Measurements from ENCODE around the gene SUMF1.

Gene SUMF1

DNA sequence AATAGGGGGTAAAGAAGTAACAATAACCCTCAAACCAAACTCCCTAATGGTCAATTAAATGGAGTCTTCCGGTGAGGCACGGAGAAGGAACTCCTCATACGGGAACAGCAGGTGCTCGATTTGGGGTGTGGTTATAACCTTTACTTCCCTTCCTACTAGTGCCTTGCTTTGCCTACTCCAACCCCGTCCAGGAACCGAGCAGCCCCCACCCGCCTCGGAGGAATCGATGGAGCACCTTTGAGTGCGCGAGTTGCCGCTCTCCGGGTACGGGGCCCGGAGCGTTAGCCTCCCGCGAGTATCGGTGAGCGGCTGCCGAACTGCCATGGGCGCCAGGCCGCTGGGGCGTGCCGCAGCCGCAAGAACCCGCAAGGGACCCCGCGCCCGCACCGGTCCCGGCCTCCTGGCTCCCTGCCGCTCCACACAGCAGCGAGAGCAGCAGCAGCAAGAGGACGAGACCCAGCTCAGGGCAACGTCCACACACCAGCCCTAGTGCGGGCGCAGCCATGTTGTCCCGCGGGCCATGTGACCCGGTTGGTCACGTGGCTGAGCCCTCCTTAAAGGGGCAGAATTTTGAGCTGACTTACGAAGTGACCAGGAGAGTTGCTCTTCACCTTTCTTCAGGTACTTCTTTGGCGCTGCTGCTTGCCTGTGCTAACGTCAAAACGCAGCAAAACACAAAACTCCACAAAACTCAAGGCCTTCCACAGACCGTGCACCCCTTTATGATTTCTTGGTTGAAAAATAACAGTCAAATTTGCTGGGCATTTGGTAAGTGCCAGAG, at the start of gene SUMF1:
Gene SUMF1 (minus strand): TSS at position 529 of the 781 bp plus-strand sequence. CDS start 24 bp downstream, at position 505.
- DNase-seq = peak; percentile 94

DNA sequence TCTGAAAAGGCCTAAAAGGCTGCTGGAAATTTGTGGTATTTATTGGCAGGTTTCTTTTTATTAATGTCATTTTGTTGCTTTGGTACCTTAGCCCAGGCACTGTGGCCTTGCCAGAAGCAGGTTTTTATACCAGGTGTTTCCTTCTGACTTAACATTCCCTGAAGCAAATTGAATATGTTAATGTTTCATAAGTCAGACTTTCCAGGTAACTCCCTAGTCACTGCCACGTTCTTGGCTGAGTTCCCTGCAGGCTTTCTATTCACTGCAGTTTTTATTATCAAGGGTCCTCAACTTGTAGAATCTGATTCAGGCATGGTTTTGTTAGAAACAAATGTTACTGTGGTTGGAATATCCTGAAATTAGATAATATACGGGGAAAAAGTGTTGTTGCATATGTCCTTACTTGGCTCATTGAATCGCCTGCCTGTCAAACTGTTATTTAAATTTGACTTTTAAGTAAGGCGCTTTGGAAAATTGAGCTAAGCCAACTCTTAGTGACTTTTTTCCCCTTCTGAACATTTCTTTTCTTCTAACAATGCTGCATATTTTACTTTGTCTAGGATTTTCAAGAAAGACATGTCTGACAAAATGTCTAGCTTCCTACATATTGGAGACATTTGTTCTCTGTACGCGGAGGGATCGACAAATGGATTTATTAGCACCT, 49.0 kb upstream of the SUMF1 start:
- DNase-seq = peak; percentile 67

DNA sequence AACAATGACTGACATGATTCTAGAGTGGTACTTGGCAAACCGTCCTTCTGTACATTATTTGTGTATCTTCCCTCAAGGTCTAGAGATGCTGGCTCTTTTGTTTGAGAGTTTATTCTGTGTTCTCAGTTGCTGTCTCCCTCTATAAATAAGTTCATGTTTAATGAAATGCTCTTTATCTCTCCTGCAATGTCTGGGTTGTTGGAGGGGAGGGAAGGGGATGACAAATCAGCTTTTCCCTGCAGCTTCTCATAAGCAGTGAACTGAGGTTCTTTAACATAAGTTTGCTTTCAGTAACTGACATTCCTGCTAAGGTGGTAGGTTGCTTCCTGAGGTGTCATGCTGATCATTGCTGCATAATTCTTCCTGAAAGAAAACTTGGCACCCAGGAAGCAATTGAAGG, 47.8 kb upstream of the SUMF1 start:
- peak; percentile 78 for DNase-seq

DNA sequence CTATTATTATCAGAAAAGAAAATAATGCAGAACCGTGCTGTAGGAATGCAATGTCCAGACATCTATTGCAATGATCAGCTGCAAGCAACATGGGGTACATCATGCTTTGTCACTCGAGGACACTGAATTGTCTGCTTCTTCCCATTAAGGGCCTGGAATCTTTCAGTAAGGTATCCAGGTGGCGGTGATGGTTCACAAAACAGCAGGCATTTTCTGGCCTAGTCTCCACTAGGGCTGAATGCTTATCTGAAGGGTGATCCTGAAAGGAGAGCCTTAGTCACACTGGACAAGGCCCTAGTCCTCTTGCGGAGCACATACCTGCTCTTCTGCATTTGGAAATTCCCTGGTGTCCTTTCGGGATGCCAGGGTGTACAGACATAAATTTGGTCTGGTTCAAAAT, 47.3 kb upstream of the SUMF1 start:
- no peak for DNase-seq

DNA sequence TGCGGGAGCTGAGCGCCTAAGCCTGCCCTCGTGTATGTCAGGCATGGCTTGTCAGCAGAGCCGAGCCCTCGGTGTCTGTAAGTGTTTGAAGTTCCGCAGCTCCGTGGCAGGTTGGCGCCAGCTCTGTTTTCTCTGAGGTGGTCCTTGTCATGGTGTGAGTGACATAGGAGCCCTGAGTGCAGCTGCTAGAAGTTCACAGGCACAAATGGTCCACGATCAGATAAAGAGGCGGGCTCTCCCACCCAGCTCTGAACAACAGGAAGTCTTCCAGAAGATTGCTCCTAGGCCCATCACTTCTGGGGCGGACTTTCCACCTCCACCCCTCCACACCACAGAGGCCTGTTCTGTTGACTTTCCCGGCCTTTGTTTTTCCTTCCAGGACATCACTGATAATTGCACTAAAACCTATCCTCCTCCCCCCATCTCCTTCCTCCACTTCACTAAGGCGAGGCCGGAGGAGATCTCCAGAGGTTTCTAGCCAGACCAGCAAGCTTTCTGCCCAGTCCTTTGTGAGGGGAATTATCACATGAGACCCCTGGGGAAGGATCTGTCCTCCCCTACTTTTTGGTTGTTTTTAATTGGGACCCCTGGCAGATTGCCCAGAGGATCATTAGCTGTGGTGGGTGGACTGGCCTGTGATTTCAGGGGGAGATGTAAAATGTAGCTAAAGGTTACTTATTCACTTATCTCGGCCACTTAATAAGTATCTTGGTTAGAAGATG, 46.0 kb upstream of the SUMF1 start:
- no peak for DNase-seq

DNA sequence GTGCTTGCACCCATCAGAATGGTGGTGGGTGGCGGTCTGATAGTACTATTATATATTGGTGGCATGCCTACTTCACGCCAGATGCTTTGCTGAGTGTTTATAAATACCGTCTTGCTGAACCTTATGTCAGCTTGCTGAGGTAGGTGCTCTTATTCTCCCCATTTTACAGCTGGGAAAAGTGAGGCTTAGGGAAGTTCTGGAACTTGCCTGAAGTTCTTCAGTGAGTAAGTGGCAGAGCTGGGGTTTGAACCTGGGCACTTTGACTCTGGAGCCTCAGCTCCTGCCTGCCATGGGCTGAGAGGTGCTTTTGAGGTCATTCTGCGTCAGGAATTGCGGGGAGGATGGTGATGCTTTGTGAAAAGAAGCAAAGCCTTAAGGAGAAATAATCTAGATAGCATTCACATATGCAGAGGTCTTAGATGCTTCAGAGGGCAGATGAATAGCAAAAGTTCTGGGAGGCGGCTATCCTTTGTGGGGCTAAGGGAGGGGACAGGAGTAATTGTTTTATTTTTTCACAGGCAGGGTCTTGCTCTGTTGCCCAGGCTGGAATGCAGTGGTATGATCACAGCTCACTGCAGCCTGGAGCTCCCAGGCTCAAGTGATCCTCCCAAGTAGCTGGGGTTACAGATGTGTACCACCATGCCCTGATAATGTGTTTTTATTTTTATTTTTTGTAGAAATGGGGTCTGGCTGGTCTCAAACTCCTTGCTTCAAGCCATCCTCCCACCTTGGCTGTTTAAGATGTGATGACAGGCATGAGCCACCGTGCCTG, 44.6 kb upstream of the SUMF1 start:
- no peak for DNase-seq

DNA sequence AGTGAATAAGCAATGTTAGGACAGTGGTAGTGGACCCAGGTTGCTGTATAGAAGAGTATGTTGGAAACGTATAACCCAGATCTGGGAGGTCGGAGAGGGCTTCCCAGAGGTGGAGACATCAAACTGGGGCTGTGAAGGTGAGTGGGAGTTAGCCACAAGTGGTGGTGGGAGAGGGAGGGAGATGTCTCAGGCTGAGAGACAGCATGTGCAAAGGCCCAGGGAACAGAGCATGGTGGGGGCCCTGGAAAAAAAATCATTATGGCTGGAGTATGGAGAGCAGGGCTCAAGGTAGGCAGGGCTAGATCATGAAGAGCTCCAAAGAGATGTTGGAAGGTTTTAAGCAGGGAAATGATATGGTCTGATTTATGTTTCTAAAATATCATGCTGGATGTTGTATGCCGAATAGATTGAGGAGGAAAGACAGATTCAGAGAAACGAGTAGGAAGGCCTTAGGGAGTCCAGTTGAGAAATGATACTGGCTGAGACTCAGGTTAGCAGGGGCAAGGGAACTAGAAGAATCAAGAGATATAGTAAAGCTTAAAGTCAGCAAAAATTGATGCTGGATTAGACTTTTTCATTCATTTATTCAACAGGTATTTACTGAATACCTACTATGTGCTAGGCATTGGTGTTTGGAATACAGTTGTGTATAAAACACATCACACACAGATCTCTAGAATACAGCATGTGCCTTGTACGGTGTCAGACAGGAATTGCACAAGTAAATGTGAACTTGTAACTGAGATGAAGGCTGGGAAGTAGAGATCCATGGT, 43.1 kb upstream of the SUMF1 start:
- no peak for DNase-seq

DNA sequence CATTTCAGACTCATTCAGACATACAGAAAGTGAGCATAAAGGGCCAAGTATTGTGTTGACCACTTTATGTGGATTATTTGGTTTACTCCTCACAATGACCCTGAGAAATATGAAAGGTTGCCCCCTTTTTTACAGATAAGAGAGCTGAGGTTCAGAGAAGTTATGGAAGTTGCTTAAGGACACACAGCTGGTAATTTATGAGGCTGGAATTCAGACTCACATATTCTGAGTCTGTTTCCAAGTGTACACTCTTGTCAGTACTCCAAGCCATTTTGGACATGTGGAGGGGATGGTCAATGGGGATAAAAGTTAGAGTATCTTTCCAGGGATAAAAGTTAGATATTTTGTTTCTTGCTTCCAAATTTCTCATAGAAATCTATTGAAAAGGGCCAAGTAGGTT, 42.0 kb upstream of the SUMF1 start:
- no peak for DNase-seq

DNA sequence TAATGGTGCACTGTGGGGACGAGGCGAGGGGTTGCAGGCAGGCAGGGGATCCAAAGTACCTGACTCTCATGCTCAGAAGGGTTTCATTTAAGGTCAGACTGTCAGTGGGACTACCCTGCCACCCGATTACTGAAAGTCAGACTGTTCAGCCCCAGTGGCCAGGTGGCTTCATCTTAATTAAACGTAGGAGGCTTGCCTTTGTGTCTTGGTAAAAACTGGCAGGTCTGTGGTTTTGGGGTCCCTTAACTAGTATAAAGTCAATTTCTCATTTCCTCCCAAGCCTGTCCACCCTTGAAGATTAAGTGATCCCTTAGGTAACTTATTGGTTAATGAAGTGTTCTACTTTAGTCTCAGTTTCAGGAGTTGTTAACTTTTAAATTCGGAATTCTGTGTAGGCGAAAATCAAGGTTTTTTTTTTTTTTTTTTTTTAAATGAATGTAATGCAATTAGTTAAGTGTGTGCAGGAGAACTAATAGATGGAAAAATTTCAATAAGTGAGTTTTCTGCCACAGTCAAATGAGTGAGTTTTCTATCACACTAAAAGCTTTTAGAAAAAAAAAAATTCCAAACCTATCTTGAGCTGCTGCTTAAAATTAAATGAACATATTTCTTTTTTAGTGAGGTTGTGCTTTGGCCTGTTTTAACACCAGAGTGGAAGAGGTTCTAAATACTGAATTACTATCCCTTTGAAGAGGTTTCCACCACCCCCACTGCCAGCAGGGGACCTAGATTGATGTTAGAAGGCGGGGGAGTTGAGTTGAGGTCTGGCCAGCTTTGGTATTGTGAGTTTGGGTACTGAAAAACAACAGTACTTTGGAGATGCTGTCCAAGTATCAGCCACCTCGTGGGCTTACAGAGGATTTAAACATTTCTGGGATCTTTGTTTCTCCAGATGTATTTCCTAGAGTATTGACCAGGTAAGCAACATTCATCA, 41.2 kb upstream of the SUMF1 start:
- peak; percentile 84 for DNase-seq

DNA sequence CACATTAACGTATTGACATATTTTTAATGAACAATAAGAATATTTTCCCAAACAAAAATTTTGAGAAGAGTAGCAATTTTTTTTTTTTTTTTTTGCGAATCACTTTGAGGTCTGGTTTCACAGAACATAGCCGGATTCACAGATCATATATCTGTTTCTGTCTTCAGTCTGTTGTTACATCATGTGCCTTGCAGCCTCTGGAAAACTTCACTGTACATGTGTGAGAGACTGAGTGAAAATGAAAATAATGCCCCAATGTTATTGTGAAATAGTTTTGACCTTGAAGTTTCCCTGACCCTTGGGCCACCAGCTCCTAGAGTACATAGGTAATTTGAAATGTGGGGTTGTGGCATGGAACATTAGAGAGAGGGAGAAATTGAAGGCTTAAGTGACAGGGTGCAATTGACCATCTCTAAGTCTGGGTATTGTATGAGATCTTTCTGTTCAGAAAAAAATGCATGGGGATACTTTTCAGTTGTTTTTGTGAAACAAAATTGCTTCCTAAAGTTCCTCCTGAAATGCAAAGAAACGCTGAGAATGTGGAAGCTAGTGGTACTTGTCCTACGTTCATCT, 40.0 kb upstream of the SUMF1 start:
- DNase-seq = peak; percentile 98

DNA sequence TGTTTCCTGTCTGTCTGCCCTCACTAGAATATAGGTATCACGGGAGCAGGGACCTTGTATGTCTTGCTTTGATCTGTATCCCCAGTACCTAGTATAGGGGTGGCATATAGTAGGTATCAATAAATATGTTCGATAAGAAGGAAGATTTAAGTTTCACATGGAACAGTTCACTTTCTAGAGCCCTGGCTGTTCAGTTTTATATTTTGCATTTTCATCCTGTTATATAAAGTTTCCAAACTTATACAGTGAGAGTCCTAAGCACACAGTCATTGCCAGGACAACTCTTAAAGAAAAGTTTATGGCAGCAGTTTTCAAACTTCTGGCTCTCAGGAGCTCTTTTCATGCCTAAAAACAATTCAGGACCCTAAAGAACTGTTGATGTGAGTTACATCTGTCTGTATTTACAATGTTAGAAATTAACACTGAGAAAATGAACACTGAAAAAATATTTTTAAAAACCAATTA, 39.5 kb upstream of the SUMF1 start:
- peak; percentile 92 for DNase-seq

DNA sequence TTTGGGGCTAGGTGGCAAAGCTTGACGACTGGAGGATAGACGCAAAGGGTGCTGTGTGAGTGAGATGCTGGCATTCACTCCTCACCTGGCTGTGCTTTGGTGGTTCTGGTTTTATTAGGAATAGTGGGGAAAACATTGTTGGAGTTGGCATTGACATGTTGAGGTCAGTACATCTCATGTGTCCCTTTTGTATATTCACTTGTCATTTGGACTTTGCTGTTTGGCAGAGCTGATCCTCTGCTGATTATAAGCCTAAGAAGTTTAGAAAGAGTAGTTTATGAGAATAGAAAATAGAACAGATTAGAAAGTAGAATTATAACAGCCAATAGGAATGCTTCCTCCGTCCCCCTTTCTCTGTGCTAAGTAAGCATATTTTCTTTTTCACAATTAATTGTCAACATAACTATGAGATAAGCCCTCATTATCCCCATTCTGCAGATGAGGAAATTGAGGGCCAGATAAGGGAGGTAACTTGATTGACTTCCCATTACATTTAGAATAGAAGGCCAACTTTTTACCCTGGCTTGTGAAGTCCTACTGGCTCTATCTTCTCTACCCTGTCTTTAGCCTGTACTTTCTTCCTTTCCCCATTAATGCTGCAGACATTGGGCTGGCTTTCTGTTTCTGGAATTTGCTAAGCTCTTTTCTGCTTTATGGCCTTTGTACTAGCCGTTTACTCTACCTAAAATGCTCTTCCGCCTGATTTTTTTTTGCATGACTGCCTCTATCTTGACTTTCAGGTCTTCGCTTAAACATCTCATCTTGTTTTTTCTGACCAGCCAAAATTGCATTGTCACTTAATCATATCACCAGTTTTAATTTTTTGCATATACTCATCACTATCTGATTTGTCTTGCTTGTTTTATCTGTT, 38.9 kb upstream of the SUMF1 start:
- DNase-seq = peak; percentile 90

DNA sequence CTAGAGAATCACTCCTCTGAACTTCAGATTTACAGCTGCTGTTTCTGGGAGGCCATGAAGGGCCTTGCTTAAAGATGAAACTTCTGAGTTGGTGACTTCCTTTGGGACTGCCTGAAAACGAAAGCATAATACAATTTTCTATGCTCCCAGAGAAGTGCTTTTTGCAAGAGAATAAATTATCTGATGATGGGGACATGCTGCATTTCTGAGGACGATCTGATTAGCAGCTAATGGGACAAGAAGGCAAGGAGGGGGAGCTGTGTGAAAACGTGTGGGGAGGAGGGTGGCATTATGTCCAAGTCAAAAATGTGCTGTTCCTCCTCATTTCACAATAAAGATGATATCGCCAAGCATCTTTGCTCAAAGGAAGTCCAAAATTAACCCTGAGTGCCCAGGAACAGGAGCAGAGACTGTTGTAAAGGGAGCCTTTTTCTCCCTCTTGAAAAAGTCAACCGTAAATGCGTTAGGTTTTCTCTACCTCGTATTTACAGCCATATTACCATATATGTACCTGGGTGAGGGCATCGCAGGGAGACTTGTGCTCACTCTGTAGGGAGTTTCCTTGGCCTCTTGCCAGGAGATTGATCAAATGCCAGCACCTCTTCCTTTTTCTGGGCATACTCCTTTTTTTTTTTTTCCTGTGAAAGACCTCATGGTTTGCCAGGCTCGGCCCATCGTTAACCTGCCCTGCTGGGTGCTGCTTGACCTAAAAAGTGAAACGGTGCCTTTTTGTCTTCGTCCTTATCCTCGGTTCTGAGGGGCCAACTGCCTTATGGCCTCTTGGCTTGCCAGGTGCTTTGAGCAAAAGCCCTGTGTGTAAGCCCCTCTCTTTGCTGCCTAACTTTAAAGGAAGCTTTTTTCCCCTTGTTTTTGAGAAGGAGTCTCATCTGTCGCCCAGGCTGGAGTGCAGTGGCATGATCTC, 37.5 kb upstream of the SUMF1 start:
- peak; percentile 94 for DNase-seq

DNA sequence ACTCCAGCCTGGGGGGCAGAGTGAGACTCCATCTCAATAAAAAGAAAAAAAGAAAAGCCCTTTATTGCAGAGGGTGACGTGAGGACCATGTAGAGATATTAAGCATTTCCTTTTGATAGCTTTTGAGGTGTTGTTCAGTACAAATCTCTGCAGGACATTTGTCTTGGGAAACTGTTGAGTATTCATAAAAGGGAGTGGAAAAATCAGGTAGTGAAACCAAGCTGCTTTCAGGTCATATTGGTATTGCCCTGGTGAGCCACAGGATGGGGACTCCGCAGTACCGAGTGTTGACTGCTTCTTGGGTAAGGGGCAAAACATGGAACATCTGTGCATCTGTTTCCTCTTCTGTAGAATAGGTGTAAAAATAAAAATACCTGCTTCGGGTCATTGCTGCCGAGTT, 36.0 kb upstream of the SUMF1 start:
- DNase-seq = no peak

DNA sequence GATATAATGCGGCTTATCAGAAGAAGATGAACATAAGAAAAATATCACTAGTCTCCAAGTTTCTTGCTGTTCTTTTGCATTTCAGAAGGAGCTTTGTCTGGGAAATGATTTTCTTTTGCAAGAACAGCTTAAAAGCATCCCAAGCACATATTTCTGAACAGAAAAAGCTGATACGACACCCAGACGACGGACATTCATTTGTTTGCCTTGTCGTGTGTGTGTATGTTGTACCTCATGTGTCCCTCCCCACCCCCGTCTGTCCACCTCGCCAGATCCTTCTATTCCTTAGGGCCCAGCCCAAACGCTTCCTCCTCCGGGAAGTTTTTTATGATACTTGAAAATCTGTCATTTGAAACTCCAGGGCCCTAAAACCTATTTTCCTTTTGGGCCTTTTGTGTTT, 34.9 kb upstream of the SUMF1 start:
- DNase-seq = no peak

DNA sequence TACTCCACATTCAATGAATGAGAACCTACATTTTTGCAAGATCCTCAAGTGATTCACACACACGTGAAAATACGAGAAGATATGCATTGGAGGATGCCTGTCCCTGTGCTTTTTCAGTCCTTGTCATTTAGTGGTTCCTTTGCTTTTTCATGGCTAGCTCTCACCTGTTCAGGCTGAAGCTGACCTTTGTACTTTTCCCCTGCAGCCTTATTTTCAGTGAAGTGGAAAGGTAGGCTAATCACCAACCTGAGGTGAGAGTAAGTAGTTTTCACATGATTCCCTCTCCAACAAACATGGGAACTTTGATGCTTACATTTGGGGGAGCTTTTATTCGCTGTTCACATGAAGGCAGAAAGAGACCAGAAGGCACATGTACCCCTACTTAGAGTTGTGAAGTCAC, 34.4 kb upstream of the SUMF1 start:
- no peak for DNase-seq

DNA sequence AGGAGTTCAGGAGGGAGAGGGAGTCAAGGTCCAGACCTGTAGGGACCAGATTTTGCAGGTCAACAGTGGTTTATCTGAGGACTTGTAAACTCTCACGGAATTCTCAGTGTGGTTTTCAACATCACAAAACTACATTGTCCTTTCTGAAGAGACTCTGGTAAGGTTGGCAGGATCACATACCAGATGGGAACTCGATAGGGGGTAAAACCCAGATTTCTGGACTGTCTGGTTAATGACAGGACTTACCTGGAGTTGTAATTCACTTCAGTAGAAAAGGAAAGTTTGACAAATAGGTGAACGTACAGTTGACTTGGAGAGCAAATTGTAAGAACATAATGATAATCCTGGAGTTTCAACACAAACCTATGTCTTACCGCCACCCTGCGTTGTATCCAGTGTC, 31.4 kb upstream of the SUMF1 start:
- DNase-seq = no peak

DNA sequence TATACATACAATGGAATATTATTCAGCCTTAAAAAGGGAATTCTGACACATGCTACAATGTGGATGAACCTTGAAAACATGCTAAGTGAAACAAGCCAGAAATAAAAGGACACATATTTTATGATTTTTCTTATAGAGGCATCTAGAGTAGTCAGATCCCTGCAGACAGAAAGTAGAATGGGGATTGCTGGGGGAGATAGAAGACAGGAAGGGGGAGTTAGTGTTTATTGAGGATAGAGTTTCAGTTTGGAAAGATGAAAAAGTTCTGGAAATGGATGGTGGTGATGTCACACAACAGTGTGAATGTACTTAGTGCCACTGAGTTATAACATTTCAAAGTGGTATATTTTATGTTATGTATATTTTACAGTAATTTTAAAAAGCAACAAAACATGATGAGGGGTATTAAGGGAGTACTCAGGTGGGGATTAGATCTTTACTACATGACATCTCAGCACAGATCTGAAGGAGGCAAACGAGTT, 30.8 kb upstream of the SUMF1 start:
- DNase-seq = no peak

Data from OCI-M1 (cell line).